ENCODE data around the gene PCDHA12.
"Not testable (repeated sequence)": the region's sequence is repeated elsewhere in the genome, so short reads cannot be mapped to it uniquely, and the experiment has no call there.

PCDHA12 gene

GRCh38 chr5:140857177-140857986 lies 17.7 kb upstream of the PCDHA12 start:
- no peak for DNase-seq (ENCODE audit: low read depth in 3 of 3, low spot score in 1 of 3)

- no peak for DNase-seq (ENCODE audit: low read depth in 3 of 3, low spot score in 1 of 3)
Observed at GRCh38 chr5:140857987-140858240, 17.2 kb upstream of the PCDHA12 start.

GRCh38 chr5:140862441-140863295 lies 12.4 kb upstream of the PCDHA12 start:
- DNase-seq (ENCODE audit: low read depth in 3 of 3, low spot score in 1 of 3) = no peak

- no peak for DNase-seq (ENCODE audit: low read depth in 3 of 3, low spot score in 1 of 3)
Observed at GRCh38 chr5:140868721-140869554, 6.2 kb upstream of the PCDHA12 start, which contains the start of gene PCDHA11. Gene PCDHA11, plus strand, starts transcription at chr5:140868957. Its CDS starts 147 bp downstream, at chr5:140869104.

- no peak for DNase-seq (ENCODE audit: low read depth in 3 of 3, low spot score in 1 of 3)
Observed at GRCh38 chr5:140869555-140869886, 5.6 kb upstream of the PCDHA12 start.

GRCh38 chr5:140870221-140871201 lies 4.6 kb upstream of the PCDHA12 start:
- no peak for DNase-seq (ENCODE audit: low read depth in 3 of 3, low spot score in 1 of 3)

GRCh38 chr5:140876541-140877261 lies 1.6 kb downstream of the PCDHA12 start:
- not testable (repeated sequence) for DNase-seq (ENCODE audit: low read depth in 3 of 3, low spot score in 1 of 3)

GRCh38 chr5:140877262-140877581 lies 2.1 kb downstream of the PCDHA12 start:
- no peak for DNase-seq (ENCODE audit: low read depth in 3 of 3, low spot score in 1 of 3)

GRCh38 chr5:140881889-140882590 lies 6.9 kb downstream of the PCDHA12 start, which contains the start of gene PCDHA13:
Gene PCDHA13, plus strand, starts transcription at chr5:140882124. Its CDS starts 145 bp downstream, at chr5:140882269.
- no peak for DNase-seq (ENCODE audit: low read depth in 3 of 3, low spot score in 1 of 3)

- DNase-seq (ENCODE audit: low read depth in 3 of 3, low spot score in 1 of 3) = no peak
Observed at GRCh38 chr5:140882591-140882899, 7.4 kb downstream of the PCDHA12 start.

GRCh38 chr5:140883373-140883772 lies 8.3 kb downstream of the PCDHA12 start:
- no peak for DNase-seq (ENCODE audit: low read depth in 3 of 3, low spot score in 1 of 3)

- no peak for DNase-seq (ENCODE audit: low read depth in 3 of 3, low spot score in 1 of 3)
Observed at GRCh38 chr5:140883927-140884697, 9.0 kb downstream of the PCDHA12 start.

- DNase-seq (ENCODE audit: low read depth in 3 of 3, low spot score in 1 of 3) = no peak
Observed at GRCh38 chr5:140916325-140916724, 41.2 kb downstream of the PCDHA12 start.

GRCh38 chr5:140923601-140924000 lies 48.5 kb downstream of the PCDHA12 start:
- DNase-seq (ENCODE audit: low read depth in 3 of 3, low spot score in 1 of 3) = no peak

GRCh38 chr5:140925806-140926442 lies 50.8 kb downstream of the PCDHA12 start, which contains the start of gene PCDHAC1:
Gene PCDHAC1, plus strand, starts transcription at chr5:140926299. Its CDS starts 594 bp downstream, at chr5:140926893.
- no peak for DNase-seq (ENCODE audit: low read depth in 3 of 3, low spot score in 1 of 3)

- no peak for DNase-seq (ENCODE audit: low read depth in 3 of 3, low spot score in 1 of 3)
Observed at GRCh38 chr5:140926443-140927227, 51.5 kb downstream of the PCDHA12 start.

GRCh38 chr5:140927228-140927573 lies 52.1 kb downstream of the PCDHA12 start:
- no peak for DNase-seq (ENCODE audit: low read depth in 3 of 3, low spot score in 1 of 3)
